IPS-18a (cell line): Measurements from ENCODE around the gene DLX2.

ENCODE experiments used
- H3K27ac ChIP-seq: one replicate; pipeline ENCODE4 v1.5.1; 2013; ENCODE audit warnings: low read length
- H3K27me3 ChIP-seq: one replicate; pipeline ENCODE4 v1.6.1; 2013; ENCODE audit warnings: mild to moderate bottlenecking, low read length; ENCODE audit not compliant: control insufficient read depth, insufficient read depth
- H3K36me3 ChIP-seq: one replicate; pipeline ENCODE4 v1.6.1; 2013; ENCODE audit warnings: low read depth, low read length; ENCODE audit not compliant: control insufficient read depth
- H3K4me1 ChIP-seq: one replicate; pipeline ENCODE4 v1.6.1; 2013; ENCODE audit warnings: low read depth, low read length; ENCODE audit not compliant: control insufficient read depth
- H3K4me3 ChIP-seq: one replicate; pipeline ENCODE4 v1.5.1; 2013; ENCODE audit warnings: low read length
- H3K9ac ChIP-seq: one replicate; pipeline ENCODE4 v1.6.1; 2013; ENCODE audit warnings: mild to moderate bottlenecking, low read length, moderate library complexity
- H3K9me3 ChIP-seq: one replicate; pipeline ENCODE4 v1.6.1; 2013; ENCODE audit warnings: low read depth, low read length; ENCODE audit not compliant: control insufficient read depth

DLX2 gene

DNA sequence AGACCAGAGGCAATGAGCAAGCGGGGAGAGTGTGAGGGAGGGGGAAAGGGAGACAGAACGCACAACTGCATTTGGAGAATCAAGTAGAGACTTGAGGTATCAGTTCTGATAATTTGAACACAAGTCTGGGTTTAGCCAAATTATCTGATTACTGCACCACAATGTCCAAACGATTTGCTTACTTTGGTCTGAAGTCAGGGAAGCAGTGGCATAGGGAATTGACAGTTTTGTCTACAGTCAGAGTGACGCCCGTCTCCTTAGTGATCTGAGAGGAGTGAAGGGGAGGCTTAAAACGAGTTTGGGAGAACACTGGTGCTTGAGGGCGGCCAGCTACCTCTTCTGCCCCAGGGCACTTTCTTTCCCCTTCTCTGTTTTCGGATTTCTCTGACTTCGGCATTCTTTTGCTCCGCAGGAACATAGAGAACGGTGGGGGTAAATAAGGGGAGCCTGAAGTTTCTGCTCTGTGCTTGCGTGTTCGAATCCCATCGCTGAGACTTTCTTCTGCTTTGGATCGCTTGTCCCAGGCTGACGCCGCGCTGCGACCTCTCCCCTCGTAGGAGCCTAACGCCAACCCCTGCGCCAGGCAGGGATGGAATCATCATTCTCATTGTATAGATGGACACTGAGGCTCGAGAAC, 2.9 kb upstream of the DLX2 start:
- H3K9ac ChIP-seq: no peak overlapping the region
- peaks cover 98% of the 10 kb centered on the region for H3K27me3 ChIP-seq
- no peaks in the 10 kb centered on the region for H3K9me3 ChIP-seq
- H3K4me3 ChIP-seq: peak overlapping the region; percentile 58
- H3K4me1 ChIP-seq: peaks cover 19% of the 10 kb centered on the region
- H3K36me3 ChIP-seq: no peaks in the 10 kb centered on the region
- no peak overlapping the region for H3K27ac ChIP-seq

GRCh38 chr2:172103471-172104272, 972 bp upstream of the DLX2 start:
- peak overlapping the region; percentile 25 for H3K4me3 ChIP-seq
- H3K9me3 ChIP-seq: no peaks in the 10 kb centered on the region
- peaks cover 20% of the 10 kb centered on the region for H3K4me1 ChIP-seq
- peaks cover 98% of the 10 kb centered on the region for H3K27me3 ChIP-seq
- no peak overlapping the region for H3K9ac ChIP-seq
- H3K36me3 ChIP-seq: no peaks in the 10 kb centered on the region
- no peak overlapping the region for H3K27ac ChIP-seq

- no peak overlapping the region for H3K27ac ChIP-seq
- H3K36me3 ChIP-seq: no peaks in the 10 kb centered on the region
- H3K27me3 ChIP-seq: peaks cover 98% of the 10 kb centered on the region
- no peak overlapping the region for H3K9ac ChIP-seq
- H3K4me1 ChIP-seq: peaks cover 30% of the 10 kb centered on the region
- no peaks in the 10 kb centered on the region for H3K9me3 ChIP-seq
- H3K4me3 ChIP-seq: peak overlapping the region; percentile 42
Measured at GRCh38 chr2:172101821-172102390, 794 bp downstream of the DLX2 start.

DNA sequence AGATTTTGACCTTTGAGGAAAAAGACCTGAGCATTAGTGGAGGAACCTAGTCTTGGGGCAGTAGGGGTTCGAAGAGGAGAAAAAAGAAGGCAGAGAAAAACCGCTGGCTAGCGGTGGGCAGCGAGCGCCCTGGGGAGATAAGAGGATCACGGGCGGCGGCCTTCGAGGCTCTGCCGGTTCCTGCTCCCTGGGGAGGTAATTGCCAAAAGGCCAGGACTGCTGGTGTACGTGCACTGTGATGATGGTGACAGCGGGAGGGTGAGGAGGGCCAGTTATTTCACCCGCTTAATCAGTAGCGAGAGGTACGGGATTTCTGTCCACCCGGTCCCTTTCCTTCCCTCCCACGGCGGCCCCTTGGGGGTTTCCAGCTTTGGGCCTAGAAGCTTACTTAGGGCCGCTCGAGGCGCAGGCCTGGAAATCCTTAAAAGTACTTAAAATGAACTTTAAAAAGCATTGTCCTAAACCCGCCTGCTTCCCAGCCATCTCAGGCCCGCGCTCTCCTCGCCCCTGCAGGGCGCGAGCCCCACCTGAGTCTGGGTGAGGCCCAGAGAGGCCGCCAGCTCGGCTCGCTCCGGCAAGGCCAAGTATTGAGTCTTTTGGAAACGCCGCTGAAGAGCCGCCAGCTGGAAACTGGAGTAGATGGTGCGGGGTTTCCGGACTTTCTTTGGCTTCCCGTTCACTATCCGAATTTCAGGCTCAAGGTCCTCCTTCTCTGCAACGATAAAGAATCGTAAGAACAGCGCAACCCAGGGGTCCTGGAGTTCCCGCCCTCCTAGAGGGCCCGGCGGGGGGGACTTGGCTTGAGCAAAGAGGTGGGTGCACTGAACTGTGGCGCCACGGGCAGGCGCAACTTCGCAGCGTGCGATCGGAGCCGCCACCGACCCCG, 1.5 kb downstream of the DLX2 start:
- peaks cover 31% of the 10 kb centered on the region for H3K4me1 ChIP-seq
- H3K4me3 ChIP-seq: peak overlapping the region; percentile 42
- no peaks in the 10 kb centered on the region for H3K9me3 ChIP-seq
- no peak overlapping the region for H3K27ac ChIP-seq
- H3K36me3 ChIP-seq: no peaks in the 10 kb centered on the region
- peaks cover 98% of the 10 kb centered on the region for H3K27me3 ChIP-seq
- no peak overlapping the region for H3K9ac ChIP-seq

DNA sequence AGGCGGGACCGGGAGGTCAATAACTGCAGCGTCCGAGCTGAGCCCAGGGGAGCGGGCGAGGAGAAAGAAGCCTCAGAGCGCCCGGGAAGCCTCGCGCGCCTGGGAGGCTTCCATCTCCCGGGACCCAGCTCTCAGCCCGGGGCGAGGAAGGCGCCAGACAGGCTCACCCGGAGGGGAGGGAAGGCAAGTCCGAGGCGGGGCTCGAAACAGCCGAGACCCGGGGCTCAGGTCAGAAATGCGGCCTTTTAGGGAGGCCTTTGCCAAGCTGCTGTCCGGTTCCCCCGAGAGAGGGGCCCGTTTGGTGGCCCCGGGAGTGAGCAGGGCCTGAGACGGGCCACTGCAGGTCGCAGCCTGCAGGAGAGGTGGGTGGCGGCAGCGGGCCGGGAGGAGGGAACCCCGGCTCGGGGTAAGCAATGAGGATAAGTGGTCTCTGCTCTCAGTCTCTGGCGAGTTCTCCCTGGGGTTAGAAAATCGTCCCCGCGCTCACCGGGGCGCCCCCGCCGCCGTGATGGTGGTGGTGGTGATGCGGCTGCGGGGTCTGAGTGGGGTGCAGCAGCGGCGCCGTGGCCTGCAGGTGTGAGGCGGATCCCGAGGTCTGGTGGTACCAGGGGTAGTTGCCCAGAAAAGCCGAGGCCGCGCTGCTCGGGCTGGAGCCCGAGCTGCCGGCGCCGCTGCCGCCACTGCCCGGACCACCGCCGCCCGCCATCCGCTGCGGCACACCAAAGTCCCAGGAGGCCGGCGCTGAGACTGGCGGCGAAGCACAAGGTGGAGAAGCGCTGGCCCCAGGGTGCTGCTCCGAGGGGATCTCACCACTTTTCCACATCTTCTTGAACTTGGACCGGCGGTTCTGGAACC, 2.4 kb downstream of the DLX2 start:
- H3K4me3 ChIP-seq: no peak overlapping the region
- H3K4me1 ChIP-seq: peaks cover 27% of the 10 kb centered on the region
- no peak overlapping the region for H3K27ac ChIP-seq
- H3K9me3 ChIP-seq: no peaks in the 10 kb centered on the region
- no peak overlapping the region for H3K9ac ChIP-seq
- peaks cover 98% of the 10 kb centered on the region for H3K27me3 ChIP-seq
- no peaks in the 10 kb centered on the region for H3K36me3 ChIP-seq

- no peak overlapping the region for H3K27ac ChIP-seq
- peaks cover 27% of the 10 kb centered on the region for H3K4me1 ChIP-seq
- no peaks in the 10 kb centered on the region for H3K9me3 ChIP-seq
- H3K9ac ChIP-seq: no peak overlapping the region
- no peak overlapping the region for H3K4me3 ChIP-seq
- no peaks in the 10 kb centered on the region for H3K36me3 ChIP-seq
- peaks cover 98% of the 10 kb centered on the region for H3K27me3 ChIP-seq
Measured at GRCh38 chr2:172099472-172100079, 3.1 kb downstream of the DLX2 start.

GRCh38 chr2:172098650-172099471, 3.8 kb downstream of the DLX2 start:
- Histone ChIP-seq H3K9me3 (no peaks in the 10 kb centered on the region), H3K36me3 (no peaks in the 10 kb centered on the region), H3K27ac (no peak overlapping the region), H3K4me3 (peak overlapping the region; percentile 17), H3K4me1 (peaks cover 27% of the 10 kb centered on the region), H3K27me3 (peaks cover 98% of the 10 kb centered on the region), H3K9ac (no peak overlapping the region)

- Histone ChIP-seq H3K4me1 (peaks cover 27% of the 10 kb centered on the region), H3K27ac (no peak overlapping the region), H3K4me3 (no peak overlapping the region), H3K27me3 (peaks cover 98% of the 10 kb centered on the region), H3K9ac (no peak overlapping the region), H3K9me3 (no peaks in the 10 kb centered on the region), H3K36me3 (no peaks in the 10 kb centered on the region)
Measured at GRCh38 chr2:172098287-172098649, 4.4 kb downstream of the DLX2 start.

GRCh38 chr2:172097557-172098131, 5.1 kb downstream of the DLX2 start:
- H3K27me3 ChIP-seq: peaks cover 99% of the 10 kb centered on the region
- H3K9me3 ChIP-seq: no peaks in the 10 kb centered on the region
- no peak overlapping the region for H3K27ac ChIP-seq
- H3K9ac ChIP-seq: no peak overlapping the region
- peaks cover 27% of the 10 kb centered on the region for H3K4me1 ChIP-seq
- peak overlapping the region; percentile 37 for H3K4me3 ChIP-seq
- no peaks in the 10 kb centered on the region for H3K36me3 ChIP-seq
